ENCODE data around the gene RAD50.
"Not testable (repeated sequence)": the region's sequence is repeated elsewhere in the genome, so short reads cannot be mapped to it uniquely, and the experiment has no call there.

Gene RAD50

DNA sequence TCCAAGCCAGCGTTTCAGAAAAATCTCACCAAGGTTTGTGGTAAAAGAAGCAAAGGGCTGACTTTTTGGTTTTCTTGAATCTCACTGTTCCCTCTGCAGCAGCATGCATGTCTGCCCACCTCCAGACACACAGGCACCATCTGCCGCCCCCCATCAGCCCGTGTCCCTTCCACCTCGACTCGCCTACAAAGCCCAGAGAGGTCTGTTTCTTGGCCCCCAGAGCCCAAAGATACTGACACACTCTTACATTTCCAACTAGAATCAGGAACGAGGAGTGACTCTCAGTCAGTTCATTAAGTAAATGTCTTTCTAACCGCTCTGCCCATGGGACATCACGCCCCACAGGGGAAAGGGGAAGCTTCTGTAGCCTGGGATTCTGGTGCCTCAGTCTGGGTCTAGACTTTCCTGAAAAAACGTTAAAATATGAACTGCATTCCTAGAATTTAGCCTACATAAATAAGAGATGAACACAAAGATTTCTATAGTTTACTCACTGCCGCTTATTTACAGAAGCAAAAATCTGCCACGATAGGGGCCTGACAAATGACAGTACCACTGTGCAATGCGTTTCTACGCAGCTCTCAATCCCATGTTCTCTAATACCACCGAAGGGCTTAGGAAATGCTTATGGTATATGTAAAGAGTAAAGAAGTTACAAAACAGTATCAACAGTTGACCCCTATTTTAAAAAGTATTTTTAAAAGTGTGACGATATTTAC, 121.1 kb downstream of the RAD50 start:
- no peak for FAIRE-seq

DNA sequence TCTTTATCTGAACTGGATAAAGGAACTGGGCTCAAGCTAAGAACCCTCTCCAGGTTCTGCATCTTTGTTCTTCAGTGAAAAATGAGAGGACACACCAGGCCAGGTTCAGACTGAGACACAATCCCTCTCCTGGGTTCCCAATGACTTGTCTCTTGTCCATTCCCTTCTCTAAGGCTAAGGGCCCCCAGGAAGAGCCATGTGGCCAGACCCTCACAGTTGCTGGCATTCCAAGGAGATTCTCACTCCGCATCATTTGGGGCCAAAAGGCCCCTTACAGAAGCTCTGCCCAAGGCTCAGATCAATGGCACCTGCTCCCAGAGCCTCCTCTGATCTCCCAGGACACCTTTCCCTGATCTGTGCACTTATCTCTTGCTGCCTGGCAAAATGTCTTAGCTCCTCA, 122.0 kb downstream of the RAD50 start:
- FAIRE-seq, result no peak

DNA sequence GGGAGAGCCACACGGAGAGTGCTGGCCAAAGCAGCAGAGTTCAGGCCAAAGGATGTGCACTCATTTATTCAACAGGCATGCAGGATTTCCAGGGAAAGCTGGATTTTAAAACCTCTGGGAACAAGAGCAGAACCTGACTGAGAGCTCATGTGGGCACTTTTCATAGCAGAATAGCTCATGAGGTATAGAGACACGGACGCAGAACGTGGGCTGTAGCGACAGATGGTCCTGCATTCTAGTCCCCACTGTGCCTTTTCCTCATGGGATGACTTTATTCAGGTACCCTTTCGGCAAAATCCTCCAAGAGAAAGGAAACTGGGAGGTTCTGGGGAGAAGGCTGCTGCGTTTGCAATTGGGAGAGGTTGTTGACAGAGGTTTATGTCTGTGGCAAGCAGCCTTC, 122.4 kb downstream of the RAD50 start:
- no peak for FAIRE-seq

DNA sequence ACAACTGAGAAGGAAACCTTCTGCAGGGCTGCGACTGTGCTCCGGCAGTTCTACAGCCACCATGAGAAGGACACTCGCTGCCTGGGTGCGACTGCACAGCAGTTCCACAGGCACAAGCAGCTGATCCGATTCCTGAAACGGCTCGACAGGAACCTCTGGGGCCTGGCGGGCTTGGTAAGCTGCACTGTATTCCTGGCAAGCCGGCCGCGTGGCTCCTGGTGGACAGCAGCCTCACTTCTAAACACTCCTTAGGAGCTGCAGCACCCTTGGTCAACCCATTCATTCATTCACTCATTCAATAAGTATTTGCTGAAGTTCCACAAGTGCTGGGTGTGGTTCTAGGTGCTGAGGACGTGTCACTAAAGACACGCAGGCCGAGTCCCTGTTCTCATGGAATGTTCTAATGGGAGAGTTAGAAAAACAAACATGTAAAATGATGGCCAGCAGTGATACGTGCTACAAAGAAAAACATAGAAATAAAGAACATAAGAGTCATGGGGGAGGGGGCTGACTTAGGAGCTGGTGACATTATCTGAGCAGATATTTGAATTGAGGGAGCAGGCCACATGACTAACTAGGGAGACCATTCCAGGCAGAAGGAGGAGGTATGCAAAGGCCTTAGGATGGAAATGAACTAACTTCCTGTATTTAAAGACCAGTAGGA, 123.1 kb downstream of the RAD50 start:
- FAIRE-seq, result no peak

DNA sequence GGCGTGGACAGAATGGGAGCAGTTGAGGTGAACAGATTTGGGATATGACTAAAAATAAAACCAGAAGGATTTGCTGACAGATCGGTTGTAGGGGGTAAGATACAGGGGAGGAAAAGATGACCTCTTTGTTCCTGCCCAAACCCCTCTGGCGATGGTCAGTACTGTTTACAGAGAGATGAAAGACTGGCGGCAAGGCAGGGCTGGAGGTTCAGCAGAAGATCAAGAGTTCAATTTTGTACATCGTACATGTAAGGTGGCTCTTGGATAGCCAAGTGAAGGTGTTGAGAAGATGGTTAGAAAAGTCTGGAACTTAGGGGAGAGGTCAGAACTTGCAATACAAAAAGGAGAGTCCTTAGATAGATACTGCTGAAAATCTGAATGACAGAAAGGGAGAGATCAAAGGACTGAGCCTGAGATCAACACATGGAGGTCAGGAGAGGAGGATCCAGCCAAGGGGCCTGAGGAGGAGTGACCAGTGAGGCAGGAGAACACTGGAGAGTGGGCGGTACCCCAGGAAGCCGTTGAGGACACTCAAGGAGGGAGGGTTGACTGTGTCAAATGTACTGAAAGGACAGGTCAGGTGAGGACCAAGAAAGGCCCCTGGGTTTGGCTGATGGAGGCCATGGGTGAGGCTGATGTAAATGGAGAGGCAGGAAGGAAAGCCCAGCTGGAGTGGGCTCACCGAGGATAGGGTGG, 124.2 kb downstream of the RAD50 start:
- FAIRE-seq, result no peak

DNA sequence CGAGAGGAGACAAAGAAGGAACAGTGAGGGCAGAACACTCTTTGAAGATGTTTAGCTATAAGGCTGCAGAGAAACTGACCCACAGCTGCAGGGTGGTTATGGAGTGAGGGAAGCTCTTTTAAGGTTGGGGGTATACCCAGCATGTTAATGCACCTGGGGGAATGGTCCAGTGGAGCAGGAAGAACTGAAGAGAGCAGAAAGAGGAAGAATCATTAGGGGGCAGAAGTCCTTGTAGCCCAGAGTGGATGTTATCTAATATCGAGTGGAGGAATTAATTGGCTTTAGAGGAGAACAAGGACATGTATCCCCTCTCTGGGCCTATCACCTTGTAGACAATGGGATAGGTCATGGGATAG, 124.7 kb downstream of the RAD50 start:
- FAIRE-seq, result no peak

DNA sequence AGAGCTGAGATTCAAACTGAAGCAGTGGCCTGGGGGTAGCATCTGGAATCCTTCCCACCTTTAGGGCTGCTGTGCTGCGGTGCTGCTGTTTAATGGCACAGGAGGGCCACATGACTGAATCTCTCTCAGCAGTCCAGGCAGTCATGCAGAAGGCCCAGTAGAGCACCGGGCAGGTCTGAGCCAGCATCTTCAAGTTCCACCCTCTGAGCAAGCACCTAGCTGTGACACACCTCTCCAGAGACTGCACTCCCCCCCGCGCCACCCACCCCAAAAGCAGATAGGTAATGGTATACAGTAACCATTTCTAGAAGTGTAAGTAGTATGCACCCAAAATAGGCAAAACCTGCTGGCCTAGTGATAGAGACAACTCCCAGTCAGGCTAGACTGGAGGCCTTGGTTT, 125.2 kb downstream of the RAD50 start:
- no peak for FAIRE-seq

DNA sequence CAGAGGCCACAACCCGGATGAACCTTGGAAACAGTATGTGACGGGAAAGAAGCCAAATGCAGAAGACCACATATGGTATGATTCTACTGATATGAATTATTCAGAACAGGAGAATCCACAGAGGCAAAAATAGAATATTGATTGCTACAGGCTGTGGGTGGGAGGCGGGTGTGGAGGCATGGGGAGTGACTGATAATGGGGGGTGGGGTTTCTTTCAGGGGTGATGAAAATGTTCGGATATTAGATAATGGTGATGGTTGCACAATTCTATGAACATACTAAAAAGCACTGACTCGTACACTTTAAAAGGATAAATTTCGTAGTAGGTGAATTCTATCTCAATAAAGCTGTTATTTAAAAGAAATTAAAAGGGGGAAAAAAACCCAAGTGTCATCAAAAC, 127.7 kb downstream of the RAD50 start:
- no peak for FAIRE-seq

DNA sequence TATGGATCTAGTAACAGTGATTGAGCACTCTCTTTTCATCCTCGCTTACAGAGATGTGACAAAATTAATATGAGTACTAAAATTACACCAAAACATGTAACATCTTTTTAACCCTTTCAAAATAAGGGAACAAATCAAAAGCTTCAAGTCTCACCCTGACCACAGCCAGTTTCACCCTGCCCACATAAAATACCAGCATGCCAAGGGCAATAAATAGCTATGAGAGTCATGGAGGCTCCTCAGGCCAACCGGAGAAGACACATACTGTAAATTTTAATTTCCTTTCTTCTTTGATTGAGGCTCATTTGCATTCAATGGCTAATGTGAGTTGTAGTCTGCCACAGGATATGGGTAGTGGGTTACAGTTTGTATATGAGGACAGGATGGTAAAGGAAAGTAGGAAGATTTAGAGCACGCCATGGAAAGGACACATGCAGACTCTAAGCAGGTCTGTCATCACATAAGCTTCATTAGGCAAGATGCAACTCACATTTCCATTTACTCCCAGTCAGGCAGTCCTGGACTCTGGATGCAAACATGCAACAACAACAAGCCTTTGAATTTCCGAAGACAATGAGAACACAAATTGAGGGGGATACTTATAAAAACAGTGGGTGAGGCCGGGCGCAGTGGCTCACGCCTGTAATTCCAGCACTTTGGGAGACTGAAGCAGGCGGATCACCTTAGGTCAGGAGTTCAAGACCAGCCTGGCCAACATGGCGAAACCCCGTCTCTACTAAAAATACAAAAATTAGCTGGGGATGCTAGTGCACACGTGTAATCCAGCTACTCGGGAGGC, 128.3 kb downstream of the RAD50 start:
- FAIRE-seq, result no peak

DNA sequence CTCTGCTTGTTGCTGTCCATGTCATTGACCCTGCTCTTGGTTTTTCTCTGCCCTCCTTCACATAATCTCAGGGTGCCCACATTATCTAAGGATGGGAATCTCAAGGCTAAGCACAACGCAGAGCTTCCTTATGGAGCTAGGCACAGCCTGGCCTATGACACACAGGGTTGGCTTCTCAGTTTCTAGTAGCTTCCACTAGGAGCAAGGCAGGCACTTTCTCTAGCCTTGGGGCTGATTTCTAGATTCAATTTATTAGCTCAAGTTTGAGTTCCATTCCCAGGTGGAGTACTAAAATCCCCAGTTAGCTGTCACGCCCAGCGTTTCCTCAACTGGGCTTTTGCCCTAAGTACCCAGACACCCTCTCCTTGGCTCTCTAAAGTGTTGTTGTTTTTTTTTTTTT, 129.4 kb downstream of the RAD50 start:
- FAIRE-seq, result no peak

DNA sequence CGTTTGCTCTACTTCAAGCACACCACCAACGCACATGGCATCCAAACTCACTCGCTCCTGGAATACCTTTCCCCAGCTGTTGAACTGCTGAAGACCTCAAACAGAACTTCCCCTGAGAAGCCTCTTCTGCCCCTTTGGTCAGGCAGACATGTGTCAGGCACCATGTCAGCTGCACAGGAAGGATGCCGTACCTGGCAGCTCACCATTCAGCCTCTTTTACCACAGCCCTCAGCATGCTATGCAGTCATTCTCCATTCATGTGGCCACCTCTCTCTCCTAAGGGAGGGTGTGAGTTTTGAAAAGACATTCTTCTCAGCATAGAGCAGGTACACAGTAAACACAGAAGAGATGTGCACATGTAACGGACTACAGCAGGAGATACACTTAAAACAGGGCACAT, 131.2 kb downstream of the RAD50 start:
- no peak for FAIRE-seq

DNA sequence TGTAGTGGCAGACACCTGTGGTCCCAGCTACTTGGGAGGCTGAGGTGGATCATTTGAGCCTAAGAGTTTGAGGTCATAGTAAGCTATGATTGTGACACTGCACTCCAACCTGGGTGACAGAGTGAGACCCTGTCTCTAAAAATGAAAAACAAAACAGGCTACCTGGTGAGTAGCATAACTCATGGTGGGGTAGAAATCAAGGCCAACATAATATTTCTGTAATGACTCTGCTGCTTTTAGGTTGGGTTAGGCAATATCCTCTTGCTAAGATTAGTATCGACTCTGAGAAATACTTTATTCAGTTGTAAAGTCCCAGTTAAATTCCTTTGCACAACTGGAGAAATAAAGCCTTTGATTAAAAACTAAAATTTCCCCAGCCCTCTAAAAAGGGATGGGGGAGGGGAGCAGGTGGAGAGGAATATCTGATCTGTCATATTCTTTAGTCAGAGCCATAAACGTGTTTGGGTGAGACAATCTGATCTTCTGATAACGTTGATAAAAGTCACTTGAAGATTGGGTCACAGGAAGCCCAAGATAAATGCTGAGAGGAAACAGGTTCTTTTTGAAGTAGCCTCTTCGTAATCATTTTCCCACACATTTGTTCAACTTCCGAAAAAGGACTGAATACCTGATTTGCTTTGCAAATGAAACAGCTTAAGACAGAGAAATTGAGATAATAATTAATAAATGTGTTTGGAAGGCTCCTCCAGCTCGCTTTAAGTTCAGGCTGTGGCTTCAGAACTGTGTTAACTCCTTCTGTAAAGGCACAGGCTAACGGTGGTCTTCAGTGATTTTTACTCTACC, 132.0 kb downstream of the RAD50 start:
- no peak for FAIRE-seq

DNA sequence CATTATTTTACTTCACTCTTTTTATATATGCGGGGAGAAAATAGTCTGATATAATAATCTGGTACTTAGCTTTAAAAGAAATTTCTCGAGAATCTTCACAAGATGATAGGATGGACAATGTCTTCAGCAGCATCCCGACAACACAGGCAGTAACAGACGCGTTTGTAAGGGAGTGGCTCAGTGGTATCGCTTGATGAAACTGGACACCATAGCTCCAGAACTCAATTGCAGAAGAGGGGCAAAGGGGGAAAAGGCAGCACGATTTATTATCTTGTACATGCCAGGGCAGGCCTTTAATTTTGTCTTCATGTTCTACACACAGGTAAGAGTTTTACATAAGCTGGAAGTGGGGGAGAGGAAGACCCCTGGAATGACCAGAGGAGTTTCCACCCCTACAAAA, 132.7 kb downstream of the RAD50 start:
- no peak for FAIRE-seq

DNA sequence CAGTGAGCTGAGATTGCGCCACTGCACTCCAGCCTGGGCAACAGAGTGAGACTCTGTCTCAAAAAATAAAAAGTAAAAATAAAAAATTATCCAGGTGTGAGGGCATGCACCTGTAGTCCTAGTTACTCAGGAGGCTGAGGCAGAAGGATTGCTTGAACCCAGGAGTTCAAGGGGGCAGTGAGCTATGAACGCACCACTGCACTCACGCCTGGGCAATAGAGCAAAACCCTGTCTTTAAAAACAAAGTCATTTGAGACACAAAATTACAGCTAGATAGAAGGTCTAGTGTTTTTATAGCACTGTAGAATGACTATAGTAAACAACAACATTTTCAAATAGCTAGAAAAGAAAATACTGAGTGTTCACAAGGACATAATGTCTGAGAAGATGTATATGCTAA, 133.4 kb downstream of the RAD50 start:
- no peak for FAIRE-seq

DNA sequence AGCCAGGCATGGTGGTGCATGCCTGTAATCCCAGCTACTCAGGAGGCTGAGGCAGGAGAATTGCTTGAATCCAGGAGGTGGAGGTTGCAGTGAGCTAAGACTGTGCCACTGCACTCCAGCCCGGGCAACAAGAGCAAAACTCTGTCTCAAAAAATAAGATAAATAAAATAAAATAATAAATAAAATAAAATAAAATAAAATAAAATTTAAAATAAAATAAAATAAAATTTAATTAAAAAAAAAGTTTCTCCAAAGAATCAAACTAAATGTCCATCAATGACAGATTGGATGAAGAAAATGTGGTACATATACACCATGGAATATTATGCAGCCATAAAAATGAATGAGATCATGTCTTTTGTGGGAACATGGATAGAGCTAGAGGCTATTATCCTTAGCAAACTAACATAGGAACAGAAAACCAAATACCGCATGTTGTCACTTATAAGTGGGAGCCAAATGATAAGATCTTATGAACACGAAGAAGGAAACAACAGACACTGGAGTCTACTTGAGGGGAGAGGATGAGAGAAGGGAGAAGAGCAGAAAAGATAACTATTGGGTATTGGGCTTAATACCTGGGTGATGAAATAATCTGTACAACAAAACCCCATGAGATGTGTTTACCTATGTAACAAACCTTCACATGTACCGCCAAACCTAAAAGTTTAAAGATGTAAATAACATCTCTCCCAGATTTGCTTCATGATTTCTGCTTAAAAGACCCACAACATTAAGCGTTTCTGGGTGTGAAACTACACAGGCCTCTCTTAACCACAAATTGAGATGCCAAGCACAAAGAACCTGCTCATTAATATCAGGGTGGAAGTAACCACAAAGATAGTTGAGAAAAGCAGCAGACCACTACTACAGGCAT, 135.2 kb downstream of the RAD50 start:
- not testable (repeated sequence) for FAIRE-seq

DNA sequence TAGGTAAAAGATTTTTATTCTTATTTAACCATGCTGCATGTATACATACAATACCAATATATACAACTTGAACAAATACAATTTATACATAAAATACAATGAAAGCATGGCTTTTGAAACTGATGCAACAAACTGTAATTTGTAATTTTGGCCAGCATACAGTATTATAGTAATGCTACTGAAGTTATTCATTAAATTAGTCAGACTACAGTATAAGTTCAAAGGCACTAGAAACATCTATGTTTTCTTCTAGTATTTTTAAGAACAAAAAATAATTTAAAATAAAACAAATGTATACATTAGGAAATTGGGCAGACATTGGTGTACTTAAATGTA, 135.8 kb downstream of the RAD50 start:
- FAIRE-seq, result no peak
